H9 (cell line): ENCODE measurements around the gene LGALS7. TPM values are rescaled to one million over a fixed set of nuclear protein-coding genes. Genes with fewer than 3 reads are reported as not detected.

Experiments
- DNase-seq: peaks from one replicate; pipeline ENCODE4 v3.0.0-alpha.2; 2017
- H2AFZ ChIP-seq: one replicate; pipeline ENCODE4 v1.6.1; 2013; ENCODE audit warnings: mild to moderate bottlenecking, low read length, control low read depth, moderate library complexity
- H2AK5ac ChIP-seq: 2 replicates; pipeline ENCODE4 v1.6.1; 2013; ENCODE audit warnings: low read length, control low read depth, mixed read lengths; ENCODE audit not compliant: insufficient read length
- H2BK120ac ChIP-seq: one replicate; pipeline ENCODE4 v1.6.1; 2013; ENCODE audit warnings: low read depth, mild to moderate bottlenecking, low read length, control low read depth, inconsistent platforms; ENCODE audit not compliant: poor library complexity, severe bottlenecking
- H2BK12ac ChIP-seq: 2 replicates; pipeline ENCODE4 v1.6.1; 2013; ENCODE audit warnings: low read length, control low read depth, mixed read lengths, low read depth; ENCODE audit not compliant: insufficient read length
- H2BK15ac ChIP-seq: 2 replicates; pipeline ENCODE4 v1.6.1; 2013; ENCODE audit warnings: low read depth, low read length, control low read depth
- H2BK20ac ChIP-seq: one replicate; pipeline ENCODE4 v1.6.1; 2013; ENCODE audit warnings: low read depth, mild to moderate bottlenecking, low read length, control low read depth, inconsistent platforms; ENCODE audit not compliant: poor library complexity, severe bottlenecking
- H2BK5ac ChIP-seq: 2 replicates; pipeline ENCODE4 v1.6.1; 2013; ENCODE audit warnings: low read length, control low read depth, mixed read lengths; ENCODE audit not compliant: insufficient read length
- H3K14ac ChIP-seq: 2 replicates; pipeline ENCODE4 v1.6.1; 2013; ENCODE audit warnings: low read length, control low read depth; ENCODE audit not compliant: insufficient read depth
- H3K18ac ChIP-seq: 2 replicates; pipeline ENCODE4 v1.6.1; 2013; ENCODE audit warnings: low read depth, mild to moderate bottlenecking, mixed read lengths, low read length, control low read depth; ENCODE audit not compliant: insufficient read length
- H3K23ac ChIP-seq: 2 replicates; pipeline ENCODE4 v1.6.1; 2013; ENCODE audit warnings: low read length, control low read depth, mixed read lengths, low read depth; ENCODE audit not compliant: insufficient read length
- H3K23me2 ChIP-seq: 2 replicates; pipeline ENCODE4 v1.6.1; 2013; ENCODE audit warnings: low read depth, mild to moderate bottlenecking, mixed read lengths, low read length, control low read depth; ENCODE audit not compliant: insufficient read length, poor library complexity, severe bottlenecking
- H3K27ac ChIP-seq: 2 replicates; pipeline ENCODE4 v1.5.1; 2013; ENCODE audit warnings: low read length, control low read depth, mixed read lengths, low read depth; ENCODE audit not compliant: insufficient read length
- H3K27me3 ChIP-seq: 2 replicates; pipeline ENCODE4 v1.6.1; 2013; ENCODE audit warnings: low read length, control low read depth, inconsistent platforms; ENCODE audit not compliant: insufficient read depth
- H3K4ac ChIP-seq: 2 replicates; pipeline ENCODE4 v1.6.1; 2013; ENCODE audit warnings: low read depth, mild to moderate bottlenecking, control low read depth, inconsistent platforms, low read length, moderate library complexity
- H3K4me1 ChIP-seq: 2 replicates; pipeline ENCODE4 v1.6.1; 2013; ENCODE audit warnings: low read length, control low read depth, inconsistent platforms; ENCODE audit not compliant: insufficient read depth
- H3K4me2 ChIP-seq: 2 replicates; pipeline ENCODE4 v1.6.1; 2013; ENCODE audit warnings: low read length, control low read depth, mixed read lengths; ENCODE audit not compliant: insufficient read length, insufficient read depth
- H3K56ac ChIP-seq: 2 replicates; pipeline ENCODE4 v1.6.1; 2013; ENCODE audit warnings: low read depth, mild to moderate bottlenecking, mixed read lengths, low read length, control low read depth; ENCODE audit not compliant: insufficient read length
- H3K79me1 ChIP-seq: 2 replicates; pipeline ENCODE4 v1.6.1; 2013; ENCODE audit warnings: low read depth, mild to moderate bottlenecking, moderate library complexity, low read length, control low read depth, inconsistent platforms; ENCODE audit not compliant: insufficient read depth, poor library complexity, severe bottlenecking
- H3K79me2 ChIP-seq: 2 replicates; pipeline ENCODE4 v1.6.1; 2013; ENCODE audit warnings: low read length, control low read depth, inconsistent platforms; ENCODE audit not compliant: insufficient read depth
- H3K9ac ChIP-seq: 2 replicates; pipeline ENCODE4 v1.6.1; 2013; ENCODE audit warnings: low read length, control low read depth, mixed read lengths; ENCODE audit not compliant: insufficient read length; ENCODE audit errors: extremely low read depth
- H3K9me3 ChIP-seq: one replicate; pipeline ENCODE4 v1.6.1; 2013; ENCODE audit warnings: low read depth, low read length, inconsistent platforms; ENCODE audit not compliant: control insufficient read depth
- H3T11ph ChIP-seq: one replicate; pipeline ENCODE4 v1.6.1; 2013; ENCODE audit warnings: mild to moderate bottlenecking, low read length, control low read depth, inconsistent platforms
- H4K20me1 ChIP-seq: one replicate; pipeline ENCODE4 v1.6.1; 2013; ENCODE audit not compliant: control insufficient read depth, insufficient read length, insufficient read depth
- H4K5ac ChIP-seq: 2 replicates; pipeline ENCODE4 v1.6.1; 2013; ENCODE audit warnings: low read depth, mild to moderate bottlenecking, mixed read lengths, low read length, control low read depth; ENCODE audit not compliant: insufficient read length
- H4K8ac ChIP-seq: replicated peaks from 2 replicates; pipeline ENCODE4 v1.6.1; 2013; ENCODE audit warnings: low read length, control low read depth, mixed read lengths, low read depth; ENCODE audit not compliant: insufficient read length
- H4K91ac ChIP-seq: 2 replicates; pipeline ENCODE4 v1.6.1; 2013; ENCODE audit warnings: low read depth, mild to moderate bottlenecking, moderate library complexity, mixed read lengths, low read length, control low read depth; ENCODE audit not compliant: insufficient read length
- H3K27ac Mint-ChIP-seq, 3 experiments: 2 replicates in 2 of 3; 3 replicates in 1 of 3; pipeline ENCODE4 v1.8.0; 2020 to 2021; ENCODE audit warnings: mixed read lengths in 3 of 3, mild to moderate bottlenecking in 1 of 3, moderate library complexity in 1 of 3
- H3K27me3 Mint-ChIP-seq: 2 replicates; pipeline ENCODE4 v1.8.0; 2021; ENCODE audit warnings: low read depth, mild to moderate bottlenecking, moderate library complexity, mixed read lengths
- H3K36me3 Mint-ChIP-seq, 3 experiments: 2 replicates in 2 of 3; 3 replicates in 1 of 3; pipeline ENCODE4 v1.8.0; 2020 to 2021; ENCODE audit warnings: low read depth in 3 of 3, mixed read lengths in 3 of 3; ENCODE audit not compliant: insufficient read depth in 1 of 3
- H3K4me1 Mint-ChIP-seq, 2 experiments: 2 replicates each; pipeline ENCODE4 v1.8.0; 2020; ENCODE audit warnings: mixed read lengths in 2 of 2
- H3K4me3 Mint-ChIP-seq, 2 experiments: 2 replicates in 1 of 2; 3 replicates in 1 of 2; pipeline ENCODE4 v1.8.0; 2020 to 2021; ENCODE audit warnings: mild to moderate bottlenecking in 2 of 2, mixed read lengths in 2 of 2, moderate library complexity in 1 of 2
- H3K9me3 Mint-ChIP-seq, 2 experiments: 2 replicates in 1 of 2; 3 replicates in 1 of 2; pipeline ENCODE4 v1.8.0; 2020; ENCODE audit warnings: mild to moderate bottlenecking in 2 of 2, mixed read lengths in 2 of 2, moderate library complexity in 1 of 2
- WGBS: extraction: QIAGEN DNeasy Blood & Tissue Kit; methylation state at CpG from one replicate; pipeline ENCODE4 v1.1.7; 2013; ENCODE audit warnings: missing lambda C conversion rate, low lambda C conversion rate, mixed read lengths; ENCODE audit not compliant: insufficient read length; ENCODE audit errors: extremely low coverage; 5-methylcytosine and 5-hydroxymethylcytosine counted together
- total RNA-seq: library from RNA; stranded (reverse); gene quantifications from 2 replicates; pipeline ENCODE4 v1.2.1, GENCODE V29; 2021
- TF ChIP-seq, protein P1 (sequence below): fragments of 200-600 bp; sonication (generic); conservative IDR thresholded peaks from 3 replicates; pipeline ENCODE4 v1.8.0; 2021; ENCODE audit warnings: antibody characterized with exemption, mild to moderate bottlenecking

LGALS7 gene
- total RNA-seq, 1 experiment from 2014 or later, result not detected

DNA sequence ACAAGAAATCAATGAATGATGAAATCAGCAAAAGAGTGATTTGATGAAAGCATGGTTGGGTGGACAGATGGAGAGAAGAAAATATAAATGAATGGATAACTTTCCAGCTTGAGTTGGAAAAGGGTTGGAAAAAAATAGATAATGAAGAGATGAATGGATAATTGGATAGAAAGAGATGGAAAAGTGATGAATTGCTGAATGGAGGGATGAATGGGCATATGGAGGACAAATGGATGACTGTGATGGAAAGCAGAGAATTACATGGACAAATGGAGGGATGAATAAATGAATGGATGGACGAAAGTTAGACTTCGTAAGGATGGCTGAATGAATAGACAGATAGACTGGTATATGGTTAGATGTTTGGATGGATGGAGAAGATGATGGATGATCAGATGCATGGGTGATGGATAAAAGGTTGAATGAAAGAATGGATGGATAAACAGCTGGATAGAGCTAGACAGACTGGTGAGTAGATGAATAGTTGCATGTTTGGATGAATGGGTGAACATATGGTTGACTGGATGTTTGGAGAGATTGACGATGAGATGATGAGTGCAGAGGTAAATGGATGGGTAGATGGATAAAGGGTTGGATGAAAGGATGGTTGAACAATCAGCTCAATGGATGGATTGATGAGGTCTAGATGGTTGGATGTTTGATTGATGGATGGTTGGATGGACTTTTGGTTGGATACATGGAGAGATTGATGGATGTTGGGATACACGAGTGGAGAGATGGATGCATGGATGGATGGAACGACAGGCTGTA, 27.4 kb upstream of the LGALS7 start:
- no peak overlapping the region for H3K27ac ChIP-seq

More for the DNA sequence above, 27.4 kb upstream of the LGALS7 start:
- no peak overlapping the region for H2AK5ac ChIP-seq
- no peaks in the 10 kb centered on the region for H3K9me3 ChIP-seq
- Mint-ChIP-seq H3K36me3 (0 out of 7 replicates have a peak, but pooled peaks cover 0 to 4% (median 0%) of the 10 kb centered on the region in 3 experiments), H3K27ac (no peak overlapping the region), H3K4me1 (peaks cover 4 to 5% of the 10 kb centered on the region in 2 experiments; a peak in 3 of 4 replicates), H3K9me3 (peaks cover 2 to 11% of the 10 kb centered on the region in 2 experiments; a peak in 3 of 5 replicates), H3K4me3 (no peak overlapping the region), H3K27me3 (peaks cover 5% of the 10 kb centered on the region)
- no peak overlapping the region for H2AFZ ChIP-seq
- no peak for DNase-seq
- no peak overlapping the region for H4K91ac ChIP-seq
- no peak overlapping the region for H3T11ph ChIP-seq
- TF ChIP-seq, protein P1, sequence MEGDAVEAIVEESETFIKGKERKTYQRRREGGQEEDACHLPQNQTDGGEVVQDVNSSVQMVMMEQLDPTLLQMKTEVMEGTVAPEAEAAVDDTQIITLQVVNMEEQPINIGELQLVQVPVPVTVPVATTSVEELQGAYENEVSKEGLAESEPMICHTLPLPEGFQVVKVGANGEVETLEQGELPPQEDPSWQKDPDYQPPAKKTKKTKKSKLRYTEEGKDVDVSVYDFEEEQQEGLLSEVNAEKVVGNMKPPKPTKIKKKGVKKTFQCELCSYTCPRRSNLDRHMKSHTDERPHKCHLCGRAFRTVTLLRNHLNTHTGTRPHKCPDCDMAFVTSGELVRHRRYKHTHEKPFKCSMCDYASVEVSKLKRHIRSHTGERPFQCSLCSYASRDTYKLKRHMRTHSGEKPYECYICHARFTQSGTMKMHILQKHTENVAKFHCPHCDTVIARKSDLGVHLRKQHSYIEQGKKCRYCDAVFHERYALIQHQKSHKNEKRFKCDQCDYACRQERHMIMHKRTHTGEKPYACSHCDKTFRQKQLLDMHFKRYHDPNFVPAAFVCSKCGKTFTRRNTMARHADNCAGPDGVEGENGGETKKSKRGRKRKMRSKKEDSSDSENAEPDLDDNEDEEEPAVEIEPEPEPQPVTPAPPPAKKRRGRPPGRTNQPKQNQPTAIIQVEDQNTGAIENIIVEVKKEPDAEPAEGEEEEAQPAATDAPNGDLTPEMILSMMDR, result no peak
- H3K56ac ChIP-seq, result no peak overlapping the region
- H3K4me1 ChIP-seq, result no peaks in the 10 kb centered on the region
- no peaks in the 10 kb centered on the region for H3K79me1 ChIP-seq
- no peaks in the 10 kb centered on the region for H3K27me3 ChIP-seq
- no peak overlapping the region for H3K9ac ChIP-seq
- H3K18ac ChIP-seq, result no peak overlapping the region
- no peak overlapping the region for H3K4ac ChIP-seq
- H3K23me2 ChIP-seq, result no peaks in the 10 kb centered on the region
- no peak overlapping the region for H4K5ac ChIP-seq
- WGBS, result 100% methylated on average over 3 of the region's 5 CpGs
- no peaks in the 10 kb centered on the region for H4K20me1 ChIP-seq
- H3K14ac ChIP-seq, result no peak overlapping the region
- H2BK120ac ChIP-seq, result no peak overlapping the region
- H2BK5ac ChIP-seq, result no peak overlapping the region
- H2BK15ac ChIP-seq, result no peak overlapping the region
- no peak overlapping the region for H3K23ac ChIP-seq
- no peak overlapping the region for H3K4me2 ChIP-seq
- no peak overlapping the region for H2BK20ac ChIP-seq
- no peak overlapping the region for H2BK12ac ChIP-seq
- H4K8ac ChIP-seq, result no peak overlapping the region
- no peaks in the 10 kb centered on the region; the same call in 1 of the 2 replicates for H3K79me2 ChIP-seq
